ENCODE data around the gene PLAU. TPM values are rescaled to one million over a fixed set of nuclear protein-coding genes. Genes with fewer than 3 reads are reported as not detected.

The PLAU gene
- total RNA-seq, 1 donor from 2014 or later, result 90.2 TPM

GRCh38 chr10:73876157-73876556 is 34.8 kb upstream of the PLAU start:
- H2AFZ ChIP-seq (ENCODE audit: low read depth, low read length), result no peak overlapping the region
- no peak overlapping the region for H3K4me3 ChIP-seq (ENCODE audit: insufficient read depth, low read depth, low read length)
- Mint-ChIP-seq H3K36me3 (ENCODE audit: low read depth, unreplicated experiment) (peaks cover 2% of the 10 kb centered on the region), H3K9me3 (ENCODE audit: unreplicated experiment) (no peaks in the 10 kb centered on the region), H3K27me3 (ENCODE audit: low read depth, unreplicated experiment) (peaks cover 14% of the 10 kb centered on the region), H3K4me1 (ENCODE audit: low read depth, unreplicated experiment) (peaks cover 15% of the 10 kb centered on the region), H3K27ac (ENCODE audit: unreplicated experiment) (peak overlapping the region; percentile 18), H3K4me3 (ENCODE audit: unreplicated experiment) (peak overlapping the region; percentile 68)
- H3K27ac ChIP-seq (ENCODE audit: low read depth, low read length), result no peak overlapping the region
- H3K4me2 ChIP-seq (ENCODE audit: low read length), result no peak overlapping the region
- TF ChIP-seq EZH2 (IDR thresholded peaks at IDR 0.05; ENCODE audit: insufficient read depth, low read length), result no peak
- H3K4me1 ChIP-seq (ENCODE audit: insufficient read depth, low read length), result peaks cover 7% of the 10 kb centered on the region
- H3K36me3 ChIP-seq (ENCODE audit: insufficient read depth, low read length), result peaks cover 3% of the 10 kb centered on the region
- DNase-seq (ENCODE audit: low read depth) (no peak), FAIRE-seq (no peak)
- no peaks in the 10 kb centered on the region for H3K27me3 ChIP-seq (ENCODE audit: insufficient read depth, low read length)
- H4K20me1 ChIP-seq (ENCODE audit: insufficient read depth, low read length), result peaks cover 23% of the 10 kb centered on the region
- H3K9me3 ChIP-seq (ENCODE audit: insufficient read depth, low read depth, low read length), result no peaks in the 10 kb centered on the region
- peaks cover 2% of the 10 kb centered on the region for H3K79me2 ChIP-seq (ENCODE audit: insufficient read depth, low read length)
- H3K9ac ChIP-seq (ENCODE audit: low read length), result no peak overlapping the region

- H3K4me3 Mint-ChIP-seq (ENCODE audit: unreplicated experiment), result no peak overlapping the region
- peaks cover 19% of the 10 kb centered on the region for H4K20me1 ChIP-seq (ENCODE audit: insufficient read depth, low read length)
- DNase-seq (ENCODE audit: low read depth) (no peak), FAIRE-seq (no peak)
- H3K27me3 ChIP-seq (ENCODE audit: insufficient read depth, low read length), result no peaks in the 10 kb centered on the region
- no peak overlapping the region for H3K9ac ChIP-seq (ENCODE audit: low read length)
- H3K4me3 ChIP-seq (ENCODE audit: insufficient read depth, low read depth, low read length), result no peak overlapping the region
- peaks cover 14% of the 10 kb centered on the region for H3K27me3 Mint-ChIP-seq (ENCODE audit: low read depth, unreplicated experiment)
- H3K4me1 ChIP-seq (ENCODE audit: insufficient read depth, low read length), result peaks cover 7% of the 10 kb centered on the region
- no peak for TF ChIP-seq EZH2 (IDR thresholded peaks at IDR 0.05; ENCODE audit: insufficient read depth, low read length)
- TF ChIP-seq CTCF (IDR thresholded peaks at IDR 0.05; ENCODE audit: insufficient read depth, low read depth, low read length), result no peak
- no peak overlapping the region for H3K4me2 ChIP-seq (ENCODE audit: low read length)
- H3K36me3 Mint-ChIP-seq (ENCODE audit: low read depth, unreplicated experiment), result peaks cover under 1% of the 10 kb centered on the region
- no peak overlapping the region for H3K27ac ChIP-seq (ENCODE audit: low read depth, low read length)
- H2AFZ ChIP-seq (ENCODE audit: low read depth, low read length), result no peak overlapping the region
- peaks cover 2% of the 10 kb centered on the region for H3K36me3 ChIP-seq (ENCODE audit: insufficient read depth, low read length)
- H3K9me3 Mint-ChIP-seq (ENCODE audit: unreplicated experiment), result no peaks in the 10 kb centered on the region
- peaks cover 19% of the 10 kb centered on the region for H3K4me1 Mint-ChIP-seq (ENCODE audit: low read depth, unreplicated experiment)
- H3K9me3 ChIP-seq (ENCODE audit: insufficient read depth, low read depth, low read length), result no peaks in the 10 kb centered on the region
- no peaks in the 10 kb centered on the region for H3K79me2 ChIP-seq (ENCODE audit: insufficient read depth, low read length)
- peak overlapping the region; percentile 18 for H3K27ac Mint-ChIP-seq (ENCODE audit: unreplicated experiment)
Observed at GRCh38 chr10:73876566-73876965, 34.4 kb upstream of the PLAU start.

- peak; percentile 29 for DNase-seq (ENCODE audit: low read depth)
- Mint-ChIP-seq H3K4me1 (ENCODE audit: low read depth, unreplicated experiment) (peaks cover 20% of the 10 kb centered on the region), H3K4me3 (ENCODE audit: unreplicated experiment) (no peak overlapping the region), H3K36me3 (ENCODE audit: low read depth, unreplicated experiment) (no peaks in the 10 kb centered on the region), H3K27ac (ENCODE audit: unreplicated experiment) (peak overlapping the region; percentile 22), H3K27me3 (ENCODE audit: low read depth, unreplicated experiment) (peaks cover 14% of the 10 kb centered on the region), H3K9me3 (ENCODE audit: unreplicated experiment) (no peaks in the 10 kb centered on the region)
- peaks cover 7% of the 10 kb centered on the region for H3K4me1 ChIP-seq (ENCODE audit: insufficient read depth, low read length)
- no peak for FAIRE-seq
- H4K20me1 ChIP-seq (ENCODE audit: insufficient read depth, low read length), result peaks cover 15% of the 10 kb centered on the region
- H3K79me2 ChIP-seq (ENCODE audit: insufficient read depth, low read length), result no peaks in the 10 kb centered on the region
- H2AFZ ChIP-seq (ENCODE audit: low read depth, low read length), result no peak overlapping the region
- no peaks in the 10 kb centered on the region for H3K9me3 ChIP-seq (ENCODE audit: insufficient read depth, low read depth, low read length)
- no peaks in the 10 kb centered on the region for H3K27me3 ChIP-seq (ENCODE audit: insufficient read depth, low read length)
- no peak overlapping the region for H3K9ac ChIP-seq (ENCODE audit: low read length)
- no peak for TF ChIP-seq EZH2 (IDR thresholded peaks at IDR 0.05; ENCODE audit: insufficient read depth, low read length)
- no peak for TF ChIP-seq CTCF (IDR thresholded peaks at IDR 0.05; ENCODE audit: insufficient read depth, low read depth, low read length)
- no peak overlapping the region for H3K4me3 ChIP-seq (ENCODE audit: insufficient read depth, low read depth, low read length)
- no peak overlapping the region for H3K27ac ChIP-seq (ENCODE audit: low read depth, low read length)
- no peaks in the 10 kb centered on the region for H3K36me3 ChIP-seq (ENCODE audit: insufficient read depth, low read length)
- no peak overlapping the region for H3K4me2 ChIP-seq (ENCODE audit: low read length)
Observed at GRCh38 chr10:73876971-73877370, 34.0 kb upstream of the PLAU start.
